ENCODE data around the gene RPS25.

Gene RPS25

GRCh38 chr11:119012629-119013170 lies 5.4 kb downstream of the RPS25 start:
- Histone ChIP-seq H3K4me2 (ENCODE audit: low read depth, low read length) (no peak overlapping the region), H2AFZ (ENCODE audit: low read length) (no peak overlapping the region), H3K27me3 (replicated peaks; ENCODE audit: insufficient read depth, low read length) (no peaks in the 10 kb centered on the region), H3K4me3 (ENCODE audit: low read length) (no peak overlapping the region), H3K79me2 (ENCODE audit: low read length) (peaks cover 29% of the 10 kb centered on the region), H3K9me2 (replicated peaks; ENCODE audit: insufficient read depth, low read length) (no peaks in the 10 kb centered on the region), H4K20me1 (ENCODE audit: insufficient read depth, low read length) (no peaks in the 10 kb centered on the region), H3K9ac (ENCODE audit: low read length) (no peak overlapping the region), H3K27ac (ENCODE audit: low read length) (no peak overlapping the region), H3K4me1 (ENCODE audit: low read length) (peaks cover 7% of the 10 kb centered on the region; the same call in 1 of the 2 replicates), H3F3A (ENCODE audit: insufficient read depth, low read length) (peaks cover 52% of the 10 kb centered on the region), H3K9me3 (replicated peaks; ENCODE audit: insufficient read depth, low read length) (no peaks in the 10 kb centered on the region), H3K36me3 (replicated peaks; ENCODE audit: insufficient read depth, low read length) (peaks cover 12% of the 10 kb centered on the region)
- TF ChIP-seq EZH2 (optimal IDR thresholded peaks at IDR 0.05; ENCODE audit: low read depth, low read length): no peak
- no peak for TF ChIP-seq EZH2phosphoT487 (IDR thresholded peaks at IDR 0.05; ENCODE audit: low read length)
- no peak for TF ChIP-seq CTCF (IDR thresholded peaks at IDR 0.05; ENCODE audit: low read length)
- no peak for DNase-seq

GRCh38 chr11:119011476-119012053 lies 6.6 kb downstream of the RPS25 start:
- H3K9me2 ChIP-seq (replicated peaks; ENCODE audit: insufficient read depth, low read length): no peaks in the 10 kb centered on the region
- DNase-seq: no peak
- no peak overlapping the region for H3K27ac ChIP-seq (ENCODE audit: low read length)
- H3K36me3 ChIP-seq (replicated peaks; ENCODE audit: insufficient read depth, low read length): peaks cover 10% of the 10 kb centered on the region
- no peaks in the 10 kb centered on the region for H4K20me1 ChIP-seq (ENCODE audit: insufficient read depth, low read length)
- H3F3A ChIP-seq (ENCODE audit: insufficient read depth, low read length): peaks cover 41% of the 10 kb centered on the region
- no peak overlapping the region for H3K4me3 ChIP-seq (ENCODE audit: low read length)
- no peaks in the 10 kb centered on the region for H3K27me3 ChIP-seq (replicated peaks; ENCODE audit: insufficient read depth, low read length)
- H3K9me3 ChIP-seq (replicated peaks; ENCODE audit: insufficient read depth, low read length): no peaks in the 10 kb centered on the region
- no peak overlapping the region for H3K9ac ChIP-seq (ENCODE audit: low read length)
- H3K79me2 ChIP-seq (ENCODE audit: low read length): peaks cover 18% of the 10 kb centered on the region
- H2AFZ ChIP-seq (ENCODE audit: low read length): no peak overlapping the region
- TF ChIP-seq EZH2phosphoT487 (IDR thresholded peaks at IDR 0.05; ENCODE audit: low read length) (no peak), CTCF (IDR thresholded peaks at IDR 0.05; ENCODE audit: low read length) (no peak), EZH2 (optimal IDR thresholded peaks at IDR 0.05; ENCODE audit: low read depth, low read length) (no peak)
- 0 out of 2 replicates have a peak, but pooled peaks cover under 1% of the 10 kb centered on the region for H3K4me1 ChIP-seq (ENCODE audit: low read length)
- no peak overlapping the region for H3K4me2 ChIP-seq (ENCODE audit: low read depth, low read length)

- H3K9ac ChIP-seq (ENCODE audit: low read length): no peak overlapping the region
- H2AFZ ChIP-seq (ENCODE audit: low read length): no peak overlapping the region
- TF ChIP-seq EZH2phosphoT487 (IDR thresholded peaks at IDR 0.05; ENCODE audit: low read length) (no peak), CTCF (IDR thresholded peaks at IDR 0.05; ENCODE audit: low read length) (no peak), EZH2 (optimal IDR thresholded peaks at IDR 0.05; ENCODE audit: low read depth, low read length) (no peak)
- no peak for DNase-seq
- H4K20me1 ChIP-seq (ENCODE audit: insufficient read depth, low read length): no peaks in the 10 kb centered on the region
- H3K4me1 ChIP-seq (ENCODE audit: low read length): no peaks in the 10 kb centered on the region
- H3K79me2 ChIP-seq (ENCODE audit: low read length): peaks cover 5% of the 10 kb centered on the region
- H3K4me3 ChIP-seq (ENCODE audit: low read length): no peak overlapping the region
- no peaks in the 10 kb centered on the region for H3K9me2 ChIP-seq (replicated peaks; ENCODE audit: insufficient read depth, low read length)
- H3K27ac ChIP-seq (ENCODE audit: low read length): no peak overlapping the region
- no peaks in the 10 kb centered on the region for H3K27me3 ChIP-seq (replicated peaks; ENCODE audit: insufficient read depth, low read length)
- peaks cover 3% of the 10 kb centered on the region; the same call in 1 of the 2 replicates for H3K36me3 ChIP-seq (replicated peaks; ENCODE audit: insufficient read depth, low read length)
- no peaks in the 10 kb centered on the region for H3K9me3 ChIP-seq (replicated peaks; ENCODE audit: insufficient read depth, low read length)
- no peaks in the 10 kb centered on the region for H3F3A ChIP-seq (ENCODE audit: insufficient read depth, low read length)
- no peak overlapping the region for H3K4me2 ChIP-seq (ENCODE audit: low read depth, low read length)
Observed at GRCh38 chr11:119006656-119007055, 11.5 kb downstream of the RPS25 start.
